Gastroesophageal sphincter (tissue), 4 donors: ENCODE results near the gene ADGRD2. TPM values are rescaled to one million over a fixed set of nuclear protein-coding genes. Genes with fewer than 3 reads are reported as not detected.

Experiments
- ATAC-seq: fragments of 150-250 bp; one replicate; pipeline ENCODE4 v1.9.1; 2016; ENCODE audit warnings: mild to moderate bottlenecking, moderate library complexity
- H3K27ac ChIP-seq, 4 donors: fragments of 200-600 bp; sonication (generic) in 3 of 4; 1 replicate in 3 of 4; 2 replicates in 1 of 4; pipeline ENCODE4 v1.5.1; 2016 to 2019
- H3K27me3 ChIP-seq: fragments of 200-600 bp; sonication (generic); one replicate; pipeline ENCODE4 v1.5.1; 2019
- H3K36me3 ChIP-seq, 2 donors: fragments of 200-600 bp; sonication (generic); one replicate each; pipeline ENCODE4 v1.5.1; 2019; ENCODE audit warnings: control low read depth in 1 of 2
- H3K4me1 ChIP-seq, 3 donors: fragments of 200-600 bp; sonication (generic); 1 replicate in 2 of 3; 2 replicates in 1 of 3; pipeline ENCODE4 v1.5.1; 2016 to 2019; ENCODE audit warnings: control low read depth in 2 of 3
- H3K4me3 ChIP-seq, 2 donors: fragments of 200-600 bp; sonication (generic); one replicate each; pipeline ENCODE4 v1.5.1; 2019; ENCODE audit warnings: mild to moderate bottlenecking in 1 of 2, moderate library complexity in 1 of 2
- H3K9me3 ChIP-seq, 3 donors: fragments of 200-600 bp; sonication (generic); one replicate each; pipeline ENCODE4 v1.5.1; 2017 to 2019; ENCODE audit warnings: control low read depth in 2 of 3
- EP300 ChIP-seq: sonication (generic); formaldehyde crosslinking; IDR thresholded peaks from one replicate; pipeline ENCODE4 v1.6.1; 2017; ENCODE audit warnings: antibody characterized with exemption, mild to moderate bottlenecking
- POLR2A ChIP-seq, 2 donors: fragments of 450-650 bp; IDR thresholded peaks; one replicate each; pipeline ENCODE4 v1.6.1; 2017; ENCODE audit warnings: antibody characterized with exemption in 2 of 2, mild to moderate bottlenecking in 2 of 2, moderate library complexity in 1 of 2
- POLR2AphosphoS5 ChIP-seq: sonication (generic); formaldehyde crosslinking; IDR thresholded peaks from one replicate; pipeline ENCODE4 v1.6.1; 2017; ENCODE audit warnings: antibody characterized with exemption
- WGBS, 2 donors: methylation state at CpG; one replicate each; pipeline ENCODE4 v1.1.5; 2018; ENCODE audit warnings: low coverage in 1 of 2; 5-methylcytosine and 5-hydroxymethylcytosine counted together
- total RNA-seq, 4 donors: library from RNA; depleted of rRNA; stranded (reverse); fragments of >200 nt; gene quantifications; one replicate each; pipeline ENCODE4 v1.1.0, GENCODE V29; 2016
- TF ChIP-seq, protein P1 (sequence below), 4 experiments: fragments of 200-600 bp in 2 of 4; fragments of 450-650 bp in 2 of 4; sonication (generic) in 1 of 4; IDR thresholded peaks; one replicate each; pipeline ENCODE4 v1.5.1; 2017 to 2019; ENCODE audit warnings: antibody characterized with exemption in 4 of 4, mild to moderate bottlenecking in 2 of 4, moderate library complexity in 2 of 4

ADGRD2 gene
- total RNA-seq, 4 donors from 2014 or later, result not detected

DNA sequence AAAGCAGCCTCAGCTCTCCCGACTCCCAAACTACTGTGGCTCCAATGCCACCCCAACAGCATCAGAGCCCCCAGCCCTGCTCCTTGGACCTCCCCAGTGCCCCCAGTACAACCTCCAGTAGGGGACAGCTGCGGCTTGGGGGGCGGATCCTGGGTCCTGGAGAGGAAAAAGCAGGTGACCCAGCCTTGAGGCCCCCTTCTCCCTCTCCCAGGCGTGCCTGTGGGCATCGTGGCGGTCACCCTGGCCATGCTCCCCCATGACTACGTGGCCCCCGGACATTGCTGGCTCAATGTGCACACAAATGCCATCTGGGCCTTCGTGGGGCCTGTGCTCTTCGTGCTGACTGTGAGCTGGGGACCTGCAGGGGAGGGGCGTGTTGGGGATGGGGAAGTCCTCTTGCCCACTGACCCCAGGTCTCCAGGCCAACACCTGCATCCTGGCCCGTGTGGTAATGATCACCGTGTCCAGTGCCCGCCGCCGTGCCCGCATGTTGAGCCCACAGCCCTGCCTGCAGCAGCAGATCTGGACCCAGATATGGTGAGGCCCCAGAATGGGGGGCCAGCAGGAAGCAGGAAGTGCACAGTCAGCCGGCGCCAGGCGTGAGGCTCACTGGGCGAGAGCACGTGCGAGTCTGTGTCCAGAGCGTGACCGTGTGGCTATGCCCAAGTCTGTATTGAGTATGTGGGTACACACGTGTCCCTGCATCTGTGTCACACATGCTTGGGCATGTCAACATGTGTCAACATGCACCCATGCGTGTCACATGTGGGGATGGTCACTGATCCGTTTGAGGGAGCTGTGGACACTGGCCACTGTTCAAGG is 19.0 kb downstream of the ADGRD2 start:
- Histone ChIP-seq H3K4me1 (no peaks in the 10 kb centered on the region), H3K4me3 (no peak overlapping the region), H3K9me3 (no peaks in the 10 kb centered on the region), H3K36me3 (no peaks in the 10 kb centered on the region), H3K27me3 (peaks cover 67% of the 10 kb centered on the region), H3K27ac (no peak overlapping the region)
- no peak for ATAC-seq
- 80 to 83% methylated on average over 2 to 7 of the region's 28 CpGs for WGBS, 2 donors
- TF ChIP-seq EP300, result no peak
- TF ChIP-seq, protein P1, sequence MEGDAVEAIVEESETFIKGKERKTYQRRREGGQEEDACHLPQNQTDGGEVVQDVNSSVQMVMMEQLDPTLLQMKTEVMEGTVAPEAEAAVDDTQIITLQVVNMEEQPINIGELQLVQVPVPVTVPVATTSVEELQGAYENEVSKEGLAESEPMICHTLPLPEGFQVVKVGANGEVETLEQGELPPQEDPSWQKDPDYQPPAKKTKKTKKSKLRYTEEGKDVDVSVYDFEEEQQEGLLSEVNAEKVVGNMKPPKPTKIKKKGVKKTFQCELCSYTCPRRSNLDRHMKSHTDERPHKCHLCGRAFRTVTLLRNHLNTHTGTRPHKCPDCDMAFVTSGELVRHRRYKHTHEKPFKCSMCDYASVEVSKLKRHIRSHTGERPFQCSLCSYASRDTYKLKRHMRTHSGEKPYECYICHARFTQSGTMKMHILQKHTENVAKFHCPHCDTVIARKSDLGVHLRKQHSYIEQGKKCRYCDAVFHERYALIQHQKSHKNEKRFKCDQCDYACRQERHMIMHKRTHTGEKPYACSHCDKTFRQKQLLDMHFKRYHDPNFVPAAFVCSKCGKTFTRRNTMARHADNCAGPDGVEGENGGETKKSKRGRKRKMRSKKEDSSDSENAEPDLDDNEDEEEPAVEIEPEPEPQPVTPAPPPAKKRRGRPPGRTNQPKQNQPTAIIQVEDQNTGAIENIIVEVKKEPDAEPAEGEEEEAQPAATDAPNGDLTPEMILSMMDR (IDR thresholded peaks at IDR 0.05), result no peak
- no peak for TF ChIP-seq POLR2A (IDR thresholded peaks at IDR 0.05)
- no peak for TF ChIP-seq POLR2AphosphoS5

DNA sequence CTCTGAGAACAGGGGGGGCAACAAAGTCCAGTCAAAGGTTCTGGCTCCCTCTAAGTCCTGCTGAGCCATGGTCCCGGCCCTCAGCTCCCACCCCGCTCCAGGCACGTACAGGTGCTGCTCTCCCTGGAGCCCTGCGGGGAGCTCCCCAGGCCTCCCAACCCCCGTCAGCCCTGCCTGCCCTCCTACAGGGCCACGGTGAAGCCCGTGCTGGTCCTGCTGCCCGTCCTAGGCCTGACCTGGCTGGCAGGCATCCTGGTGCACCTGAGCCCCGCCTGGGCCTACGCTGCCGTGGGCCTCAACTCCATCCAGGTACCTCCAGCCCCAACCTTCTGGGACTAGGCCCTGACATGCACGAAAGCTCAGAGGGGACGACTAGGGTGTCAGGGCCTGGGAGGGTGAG is 20.1 kb downstream of the ADGRD2 start:
- Histone ChIP-seq H3K36me3 (no peaks in the 10 kb centered on the region), H3K27ac (no peak overlapping the region), H3K4me3 (no peak overlapping the region), H3K27me3 (peaks cover 78% of the 10 kb centered on the region), H3K4me1 (no peaks in the 10 kb centered on the region), H3K9me3 (no peaks in the 10 kb centered on the region)
- no peak for ATAC-seq
- TF ChIP-seq, protein P1 (IDR thresholded peaks at IDR 0.05), result no peak
- no peak for TF ChIP-seq POLR2A (IDR thresholded peaks at IDR 0.05)
- no peak for TF ChIP-seq POLR2AphosphoS5
- no peak for TF ChIP-seq EP300
- 57% methylated on average over 1 of the region's 13 CpGs; no CpG with 5 or more reads in 1 of the 2 donors for WGBS, 2 donors

DNA sequence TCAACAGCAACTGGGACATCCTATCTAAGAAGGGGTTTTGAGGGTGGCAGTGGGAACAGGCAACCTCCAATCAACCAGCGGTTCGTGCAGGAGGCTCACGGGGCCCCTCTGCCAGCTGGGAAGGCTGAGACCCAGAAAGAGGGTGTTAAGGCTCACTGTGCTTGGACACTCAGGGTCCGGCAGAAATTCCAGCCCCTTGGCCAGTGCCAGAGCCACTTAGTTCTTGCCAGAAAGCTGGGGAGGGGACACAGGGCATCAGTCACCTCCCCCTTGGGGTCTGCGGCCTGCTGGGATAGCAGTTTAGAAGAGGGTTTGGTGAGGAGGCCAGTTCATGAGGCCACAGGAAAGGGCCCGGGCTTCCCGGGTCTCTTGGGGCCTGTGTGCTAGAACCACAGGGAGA is 20.5 kb downstream of the ADGRD2 start:
- TF ChIP-seq POLR2A (IDR thresholded peaks at IDR 0.05) (no peak), POLR2AphosphoS5 (no peak), EP300 (no peak)
- TF ChIP-seq, protein P1 (IDR thresholded peaks at IDR 0.05), result no peak
- no peak overlapping the region for H3K4me3 ChIP-seq
- ATAC-seq, result no peak
- WGBS, 2 donors, result 77 to 100% methylated on average over 1 to 4 of the region's 7 CpGs
- H3K27me3 ChIP-seq, result peaks cover 79% of the 10 kb centered on the region
- H3K4me1 ChIP-seq, result no peaks in the 10 kb centered on the region
- no peak overlapping the region for H3K27ac ChIP-seq
- H3K9me3 ChIP-seq, result no peaks in the 10 kb centered on the region
- no peaks in the 10 kb centered on the region for H3K36me3 ChIP-seq

DNA sequence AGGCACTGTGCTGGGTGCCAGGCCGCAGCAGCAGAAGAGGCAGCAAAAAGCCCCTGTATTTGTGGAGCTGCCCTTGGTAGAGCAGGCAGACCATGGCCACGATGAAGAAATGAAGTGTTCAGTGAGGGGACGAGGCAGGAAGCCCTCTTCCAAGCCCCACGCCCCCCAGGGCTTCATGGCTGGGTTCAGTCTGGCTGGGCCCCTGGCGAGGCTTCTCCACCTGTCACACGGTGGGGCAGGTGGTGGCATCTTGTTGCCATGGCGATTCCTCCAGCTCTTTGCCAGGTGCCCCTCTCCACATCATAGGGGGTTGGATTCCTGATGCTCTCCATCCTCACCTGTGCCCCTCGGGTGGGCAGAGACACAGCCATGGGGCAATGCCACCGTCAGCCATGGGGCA is 21.5 kb downstream of the ADGRD2 start:
- H3K9me3 ChIP-seq, result no peaks in the 10 kb centered on the region
- no peaks in the 10 kb centered on the region for H3K36me3 ChIP-seq
- no peak overlapping the region for H3K4me3 ChIP-seq
- no peak for TF ChIP-seq EP300
- no peak for TF ChIP-seq POLR2A (IDR thresholded peaks at IDR 0.05)
- TF ChIP-seq, protein P1 (IDR thresholded peaks at IDR 0.05), result no peak
- no peak for TF ChIP-seq POLR2AphosphoS5
- H3K27ac ChIP-seq, result no peak overlapping the region
- peaks cover 79% of the 10 kb centered on the region for H3K27me3 ChIP-seq
- no peak for ATAC-seq
- no peaks in the 10 kb centered on the region for H3K4me1 ChIP-seq
- 73% methylated on average over 5 of the region's 9 CpGs; no CpG with 5 or more reads in 1 of the 2 donors for WGBS, 2 donors

DNA sequence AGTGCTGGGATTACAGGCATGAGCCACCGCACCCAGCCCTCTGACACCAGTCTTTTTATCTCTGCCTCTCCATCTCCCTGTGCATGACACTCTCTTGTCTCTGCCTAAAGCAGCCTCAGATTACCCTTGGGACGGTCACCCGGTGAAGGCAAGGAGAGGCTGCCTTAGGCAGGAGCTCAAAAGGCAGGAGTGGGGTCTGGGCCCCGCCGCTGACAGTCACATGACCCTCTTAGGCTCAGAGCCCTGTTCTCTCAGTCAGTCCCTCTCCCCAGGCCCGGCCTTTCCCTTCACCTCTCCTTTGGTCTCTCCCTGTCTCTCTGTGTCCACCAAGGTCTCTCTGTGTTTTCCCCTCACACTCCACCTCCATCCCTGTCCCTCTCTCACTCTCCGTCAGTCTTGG is 22.5 kb downstream of the ADGRD2 start:
- 52 to 96% methylated on average over 4 to 6 of the region's 7 CpGs for WGBS, 2 donors
- no peak overlapping the region for H3K27ac ChIP-seq
- TF ChIP-seq EP300 (no peak), POLR2AphosphoS5 (no peak), POLR2A (IDR thresholded peaks at IDR 0.05) (no peak)
- TF ChIP-seq, protein P1 (IDR thresholded peaks at IDR 0.05), result no peak

More for the DNA sequence above, 22.5 kb downstream of the ADGRD2 start:
- peaks cover 79% of the 10 kb centered on the region for H3K27me3 ChIP-seq
- no peaks in the 10 kb centered on the region for H3K9me3 ChIP-seq
- no peak for ATAC-seq
- H3K36me3 ChIP-seq, result no peaks in the 10 kb centered on the region
- H3K4me1 ChIP-seq, result peaks cover 0 to 9% (median 3%) of the 10 kb centered on the region in 3 donors
- no peak overlapping the region for H3K4me3 ChIP-seq
